Glutamatergic neuron (in vitro differentiated cells): ENCODE measurements around the gene FANCI. TPM values are rescaled to one million over a fixed set of nuclear protein-coding genes. Genes with fewer than 3 reads are reported as not detected.

Source experiments
- DNase-seq: peaks from one replicate; pipeline ENCODE4 v3.0.0; 2022
- H3K27ac Mint-ChIP-seq: one replicate; pipeline ENCODE4 v1.8.0; 2020; ENCODE audit warnings: mild to moderate bottlenecking, mixed read lengths, inconsistent platforms; ENCODE audit not compliant: unreplicated experiment
- H3K27me3 Mint-ChIP-seq: one replicate; pipeline ENCODE4 v1.8.0; 2020; ENCODE audit warnings: mild to moderate bottlenecking, moderate library complexity, mixed read lengths, inconsistent platforms; ENCODE audit not compliant: unreplicated experiment
- H3K36me3 Mint-ChIP-seq: one replicate; pipeline ENCODE4 v1.8.0; 2020; ENCODE audit warnings: mild to moderate bottlenecking, mixed read lengths, inconsistent platforms; ENCODE audit not compliant: unreplicated experiment
- H3K4me1 Mint-ChIP-seq: one replicate; pipeline ENCODE4 v1.8.0; 2020; ENCODE audit warnings: mild to moderate bottlenecking, low read depth, mixed read lengths, inconsistent platforms; ENCODE audit not compliant: unreplicated experiment
- H3K4me3 Mint-ChIP-seq: one replicate; pipeline ENCODE4 v1.8.0; 2020; ENCODE audit warnings: mild to moderate bottlenecking, mixed read lengths, inconsistent platforms; ENCODE audit not compliant: unreplicated experiment
- H3K9me3 Mint-ChIP-seq: one replicate; pipeline ENCODE4 v1.8.0; 2020; ENCODE audit warnings: mild to moderate bottlenecking, moderate library complexity, mixed read lengths, inconsistent platforms; ENCODE audit not compliant: unreplicated experiment
- CTCF ChIP-seq: fragments of 200-600 bp; sonication (generic); IDR thresholded peaks from one replicate; pipeline ENCODE4 v1.5.0; 2021; ENCODE audit not compliant: partially characterized antibody, unreplicated experiment
- total RNA-seq: library from RNA; stranded (reverse); fragmentation: NEBNext Ultra II Directional; extraction: Animal tissue kit (Norgen Biotek cat#: 25700); gene quantifications from one replicate; pipeline ENCODE4 v1.2.1, GENCODE V29; 2021; ENCODE audit not compliant: unreplicated experiment

FANCI gene
- total RNA-seq, 1 donor from 2014 or later: 15.8 TPM

GRCh38 chr15:89299896-89300295, 56.1 kb downstream of the FANCI start:
- Mint-ChIP-seq H3K4me3 (no peak overlapping the region), H3K27ac (no peak overlapping the region), H3K36me3 (peaks cover 9% of the 10 kb centered on the region), H3K9me3 (no peaks in the 10 kb centered on the region), H3K27me3 (peaks cover 2% of the 10 kb centered on the region), H3K4me1 (no peaks in the 10 kb centered on the region)
- TF ChIP-seq CTCF: no peak
- DNase-seq: no peak

GRCh38 chr15:89301304-89302089, 57.7 kb downstream of the FANCI start:
- no peak for TF ChIP-seq CTCF
- Mint-ChIP-seq H3K27ac (no peak overlapping the region), H3K4me3 (no peak overlapping the region), H3K27me3 (peaks cover 2% of the 10 kb centered on the region), H3K9me3 (no peaks in the 10 kb centered on the region), H3K4me1 (no peaks in the 10 kb centered on the region), H3K36me3 (peaks cover 9% of the 10 kb centered on the region)
- no peak for DNase-seq

DNA sequence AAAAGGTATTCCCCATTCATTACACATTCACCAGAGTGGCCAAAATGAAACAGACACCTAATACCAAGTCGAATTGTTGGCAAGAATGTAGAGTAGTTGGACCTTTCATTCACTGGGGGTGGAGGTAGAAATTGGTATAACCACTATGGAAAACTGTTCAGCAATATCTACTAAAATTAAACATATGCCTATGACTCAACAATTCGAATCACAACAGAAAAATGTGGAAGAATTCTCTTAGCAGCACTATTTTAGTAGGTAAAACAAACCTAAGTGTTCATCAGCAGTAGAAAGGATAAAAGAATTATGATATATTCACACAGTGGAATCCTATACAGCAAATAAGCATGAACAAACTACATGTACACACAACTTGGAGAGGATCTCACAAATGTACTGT, 60.2 kb downstream of the FANCI start:
- Mint-ChIP-seq H3K9me3 (no peaks in the 10 kb centered on the region), H3K27ac (no peak overlapping the region), H3K27me3 (peaks cover 2% of the 10 kb centered on the region), H3K36me3 (no peaks in the 10 kb centered on the region), H3K4me3 (no peak overlapping the region), H3K4me1 (no peaks in the 10 kb centered on the region)
- DNase-seq: no peak
- no peak for TF ChIP-seq CTCF

GRCh38 chr15:89305395-89305794, 61.6 kb downstream of the FANCI start:
- TF ChIP-seq CTCF: no peak
- H3K9me3 Mint-ChIP-seq: no peaks in the 10 kb centered on the region
- H3K4me1 Mint-ChIP-seq: no peaks in the 10 kb centered on the region
- peaks cover 2% of the 10 kb centered on the region for H3K27me3 Mint-ChIP-seq
- DNase-seq: no peak
- H3K27ac Mint-ChIP-seq: no peak overlapping the region
- no peaks in the 10 kb centered on the region for H3K36me3 Mint-ChIP-seq
- no peak overlapping the region for H3K4me3 Mint-ChIP-seq

DNA sequence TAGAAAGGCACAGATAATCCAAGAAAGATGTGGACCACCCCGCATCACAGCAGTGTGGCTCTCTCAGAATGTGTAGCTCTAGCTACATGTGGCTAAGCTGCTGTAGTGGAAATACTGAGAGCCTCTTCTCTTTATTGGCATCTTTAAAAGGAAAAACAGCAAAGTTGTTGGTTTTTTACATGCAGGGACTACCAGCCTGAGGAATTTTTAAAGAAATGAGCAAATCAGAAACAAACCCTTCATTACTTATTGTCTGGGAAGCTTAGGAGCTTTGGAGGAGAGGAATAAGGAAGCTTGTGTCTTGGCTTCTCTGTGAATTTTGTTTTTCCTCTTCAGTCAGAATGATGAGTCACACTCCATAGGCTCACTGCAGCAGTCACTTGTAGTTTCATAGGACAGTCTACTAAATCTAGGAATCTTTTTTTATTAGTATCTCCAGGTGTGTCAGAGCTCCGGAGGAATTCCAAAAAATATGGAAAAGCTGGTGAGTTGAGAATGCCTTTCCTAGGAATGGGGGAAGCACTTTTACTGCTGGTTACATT, 63.3 kb downstream of the FANCI start:
- H3K36me3 Mint-ChIP-seq: no peaks in the 10 kb centered on the region
- H3K27ac Mint-ChIP-seq: no peak overlapping the region
- no peaks in the 10 kb centered on the region for H3K9me3 Mint-ChIP-seq
- H3K27me3 Mint-ChIP-seq: peaks cover 2% of the 10 kb centered on the region
- no peak for TF ChIP-seq CTCF
- DNase-seq: no peak
- H3K4me1 Mint-ChIP-seq: no peaks in the 10 kb centered on the region
- H3K4me3 Mint-ChIP-seq: no peak overlapping the region
